ENCODE results near the gene NHSL1. TPM values are rescaled to one million over a fixed set of nuclear protein-coding genes. Genes with fewer than 3 reads are reported as not detected.

Gene NHSL1
- total RNA-seq, 1 experiment from 2014 or later = 8.7 TPM

GRCh38 chr6:138508676-138508988 is 9.3 kb upstream of the NHSL1 start:
- Histone ChIP-seq H3K9me3 (no peaks in the 10 kb centered on the region), H3K27me3 (no peaks in the 10 kb centered on the region), H3K4me3 (no peak overlapping the region), H3K36me3 (no peaks in the 10 kb centered on the region)
- no peak for DNase-seq

- H3K4me3 ChIP-seq = no peak overlapping the region
- H3K9me3 ChIP-seq = no peaks in the 10 kb centered on the region
- H3K36me3 ChIP-seq = no peaks in the 10 kb centered on the region
- DNase-seq = no peak
- no peaks in the 10 kb centered on the region for H3K27me3 ChIP-seq
Observed at GRCh38 chr6:138507977-138508675, 8.8 kb upstream of the NHSL1 start.

- no peaks in the 10 kb centered on the region for H3K27me3 ChIP-seq
- DNase-seq = no peak
Observed at GRCh38 chr6:138504764-138505689, 5.7 kb upstream of the NHSL1 start.

GRCh38 chr6:138503881-138504680 is 4.8 kb upstream of the NHSL1 start:
- H3K36me3 ChIP-seq = no peaks in the 10 kb centered on the region
- H3K27me3 ChIP-seq = no peaks in the 10 kb centered on the region
- no peak overlapping the region for H3K4me3 ChIP-seq
- H3K9me3 ChIP-seq = no peaks in the 10 kb centered on the region
- no peak for DNase-seq

More at GRCh38 chr6:138504764-138505689, 5.7 kb upstream of the NHSL1 start:
- Histone ChIP-seq H3K4me3 (no peak overlapping the region), H3K36me3 (no peaks in the 10 kb centered on the region), H3K9me3 (no peaks in the 10 kb centered on the region)

GRCh38 chr6:138502546-138502945 is 3.3 kb upstream of the NHSL1 start:
- H3K27me3 ChIP-seq = no peaks in the 10 kb centered on the region
- H3K4me3 ChIP-seq = no peak overlapping the region
- DNase-seq = no peak
- H3K36me3 ChIP-seq = no peaks in the 10 kb centered on the region
- H3K9me3 ChIP-seq = no peaks in the 10 kb centered on the region

- Histone ChIP-seq H3K4me3 (no peak overlapping the region), H3K36me3 (no peaks in the 10 kb centered on the region), H3K9me3 (no peaks in the 10 kb centered on the region), H3K27me3 (no peaks in the 10 kb centered on the region)
- DNase-seq = no peak
Observed at GRCh38 chr6:138500867-138501446, 1.7 kb upstream of the NHSL1 start.

- H3K9me3 ChIP-seq = no peaks in the 10 kb centered on the region
- H3K36me3 ChIP-seq = no peaks in the 10 kb centered on the region
- H3K4me3 ChIP-seq = no peak overlapping the region
- DNase-seq = no peak
- no peaks in the 10 kb centered on the region for H3K27me3 ChIP-seq
Observed at GRCh38 chr6:138500045-138500665, 861 bp upstream of the NHSL1 start.

- DNase-seq = no peak
- H3K9me3 ChIP-seq = no peaks in the 10 kb centered on the region
- no peaks in the 10 kb centered on the region for H3K36me3 ChIP-seq
- H3K27me3 ChIP-seq = no peaks in the 10 kb centered on the region
- H3K4me3 ChIP-seq = no peak overlapping the region
Observed at GRCh38 chr6:138498629-138499302, 528 bp downstream of the NHSL1 start.

GRCh38 chr6:138497286-138497685 is 2.0 kb downstream of the NHSL1 start:
- Histone ChIP-seq H3K27me3 (no peaks in the 10 kb centered on the region), H3K4me3 (no peak overlapping the region), H3K36me3 (no peaks in the 10 kb centered on the region), H3K9me3 (no peaks in the 10 kb centered on the region)
- no peak for DNase-seq

- H3K36me3 ChIP-seq = no peaks in the 10 kb centered on the region
- no peak for DNase-seq
- no peaks in the 10 kb centered on the region for H3K27me3 ChIP-seq
- H3K9me3 ChIP-seq = no peaks in the 10 kb centered on the region
- H3K4me3 ChIP-seq = no peak overlapping the region
Observed at GRCh38 chr6:138494312-138494711, 5.0 kb downstream of the NHSL1 start.

GRCh38 chr6:138493413-138493812 is 5.9 kb downstream of the NHSL1 start:
- H3K36me3 ChIP-seq = no peaks in the 10 kb centered on the region
- H3K4me3 ChIP-seq = no peak overlapping the region
- peak; percentile 11 for DNase-seq

GRCh38 chr6:138492871-138493270 is 6.4 kb downstream of the NHSL1 start:
- no peak overlapping the region for H3K4me3 ChIP-seq
- no peak for DNase-seq
- no peaks in the 10 kb centered on the region for H3K36me3 ChIP-seq
- no peaks in the 10 kb centered on the region for H3K27me3 ChIP-seq
- H3K9me3 ChIP-seq = no peaks in the 10 kb centered on the region

More at GRCh38 chr6:138493413-138493812, 5.9 kb downstream of the NHSL1 start:
- H3K27me3 ChIP-seq = no peaks in the 10 kb centered on the region
- H3K9me3 ChIP-seq = no peaks in the 10 kb centered on the region

GRCh38 chr6:138492113-138492512 is 7.2 kb downstream of the NHSL1 start:
- H3K4me3 ChIP-seq = no peak overlapping the region
- no peak for DNase-seq
- no peaks in the 10 kb centered on the region for H3K9me3 ChIP-seq
- H3K36me3 ChIP-seq = no peaks in the 10 kb centered on the region; the same call in 1 of the 2 replicates
- H3K27me3 ChIP-seq = no peaks in the 10 kb centered on the region

GRCh38 chr6:138491017-138491416 is 8.3 kb downstream of the NHSL1 start:
- H3K9me3 ChIP-seq = no peaks in the 10 kb centered on the region
- H3K4me3 ChIP-seq = no peak overlapping the region
- no peaks in the 10 kb centered on the region for H3K27me3 ChIP-seq
- DNase-seq = no peak
- no peaks in the 10 kb centered on the region; the same call in 1 of the 2 replicates for H3K36me3 ChIP-seq

- Histone ChIP-seq H3K9me3 (no peaks in the 10 kb centered on the region), H3K36me3 (no peaks in the 10 kb centered on the region; the same call in 1 of the 2 replicates), H3K4me3 (no peak overlapping the region), H3K27me3 (no peaks in the 10 kb centered on the region)
- DNase-seq = no peak
Observed at GRCh38 chr6:138489846-138490245, 9.4 kb downstream of the NHSL1 start.

- DNase-seq = no peak
- no peaks in the 10 kb centered on the region for H3K27me3 ChIP-seq
- no peaks in the 10 kb centered on the region; the same call in 1 of the 2 replicates for H3K36me3 ChIP-seq
- no peak overlapping the region for H3K4me3 ChIP-seq
- H3K9me3 ChIP-seq = no peaks in the 10 kb centered on the region
Observed at GRCh38 chr6:138487102-138487604, 12.1 kb downstream of the NHSL1 start.
